ENCODE measurements around the gene ITLN1. TPM values are rescaled to one million over a fixed set of nuclear protein-coding genes. Genes with fewer than 3 reads are reported as not detected.

The ITLN1 gene
- total RNA-seq, 1 donor from 2014 or later, result not detected

DNA sequence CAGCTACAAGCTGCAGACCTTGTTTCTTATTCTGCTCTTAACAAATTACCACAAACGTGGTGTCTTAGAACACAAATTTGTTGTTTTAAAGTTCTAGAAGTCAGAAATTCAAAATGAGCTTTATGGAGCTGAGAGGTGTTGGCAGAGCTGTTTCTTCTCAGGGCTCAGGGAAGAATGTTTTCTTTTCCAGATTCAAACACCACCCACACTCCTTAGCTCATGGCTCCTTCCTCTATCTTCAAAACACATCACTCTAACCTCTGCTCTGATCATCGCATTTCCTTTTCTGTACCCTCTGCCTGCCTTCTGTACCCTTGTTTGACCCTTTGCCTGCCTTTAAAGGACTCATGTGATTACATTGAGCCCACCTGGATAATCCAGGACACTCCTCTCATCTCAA is 26.9 kb upstream of the ITLN1 start:
- Mint-ChIP-seq H3K27me3 (ENCODE audit: unreplicated experiment) (peaks cover 2% of the 10 kb centered on the region), H3K36me3 (ENCODE audit: unreplicated experiment) (no peaks in the 10 kb centered on the region), H3K4me1 (ENCODE audit: unreplicated experiment) (no peaks in the 10 kb centered on the region), H3K9me3 (ENCODE audit: unreplicated experiment) (no peaks in the 10 kb centered on the region), H3K4me3 (ENCODE audit: unreplicated experiment) (no peak overlapping the region), H3K27ac (ENCODE audit: unreplicated experiment) (no peak overlapping the region)
- TF ChIP-seq, protein P1, sequence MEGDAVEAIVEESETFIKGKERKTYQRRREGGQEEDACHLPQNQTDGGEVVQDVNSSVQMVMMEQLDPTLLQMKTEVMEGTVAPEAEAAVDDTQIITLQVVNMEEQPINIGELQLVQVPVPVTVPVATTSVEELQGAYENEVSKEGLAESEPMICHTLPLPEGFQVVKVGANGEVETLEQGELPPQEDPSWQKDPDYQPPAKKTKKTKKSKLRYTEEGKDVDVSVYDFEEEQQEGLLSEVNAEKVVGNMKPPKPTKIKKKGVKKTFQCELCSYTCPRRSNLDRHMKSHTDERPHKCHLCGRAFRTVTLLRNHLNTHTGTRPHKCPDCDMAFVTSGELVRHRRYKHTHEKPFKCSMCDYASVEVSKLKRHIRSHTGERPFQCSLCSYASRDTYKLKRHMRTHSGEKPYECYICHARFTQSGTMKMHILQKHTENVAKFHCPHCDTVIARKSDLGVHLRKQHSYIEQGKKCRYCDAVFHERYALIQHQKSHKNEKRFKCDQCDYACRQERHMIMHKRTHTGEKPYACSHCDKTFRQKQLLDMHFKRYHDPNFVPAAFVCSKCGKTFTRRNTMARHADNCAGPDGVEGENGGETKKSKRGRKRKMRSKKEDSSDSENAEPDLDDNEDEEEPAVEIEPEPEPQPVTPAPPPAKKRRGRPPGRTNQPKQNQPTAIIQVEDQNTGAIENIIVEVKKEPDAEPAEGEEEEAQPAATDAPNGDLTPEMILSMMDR (IDR thresholded peaks at IDR 0.05), result no peak
- no peak for DNase-seq (ENCODE audit: extremely low spot score, unreplicated experiment)

DNA sequence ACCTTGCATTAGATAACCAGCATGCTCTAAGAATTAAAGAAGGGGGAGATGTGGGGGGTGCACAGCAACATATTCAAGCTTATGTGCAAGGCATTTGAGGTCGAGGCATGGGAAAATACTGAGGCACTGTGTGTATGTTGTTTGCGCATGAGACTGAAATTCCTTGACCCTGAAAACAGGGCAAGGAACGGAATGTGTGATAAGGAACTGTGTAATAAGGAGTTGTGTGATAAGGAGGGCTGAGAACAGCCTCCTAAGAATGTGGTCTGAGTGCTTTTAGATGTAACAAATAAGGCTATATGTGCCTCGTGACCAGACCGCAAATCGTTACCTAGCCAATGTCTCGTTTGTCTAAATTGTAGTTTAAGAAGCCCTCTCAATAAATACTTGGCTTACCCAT is 26.5 kb upstream of the ITLN1 start:
- no peaks in the 10 kb centered on the region for H3K27me3 Mint-ChIP-seq (ENCODE audit: unreplicated experiment)
- H3K36me3 Mint-ChIP-seq (ENCODE audit: unreplicated experiment), result no peaks in the 10 kb centered on the region
- H3K27ac Mint-ChIP-seq (ENCODE audit: unreplicated experiment), result no peak overlapping the region
- no peak overlapping the region for H3K4me3 Mint-ChIP-seq (ENCODE audit: unreplicated experiment)
- TF ChIP-seq, protein P1 (IDR thresholded peaks at IDR 0.05), result no peak
- no peak for DNase-seq (ENCODE audit: extremely low spot score, unreplicated experiment)
- no peaks in the 10 kb centered on the region for H3K4me1 Mint-ChIP-seq (ENCODE audit: unreplicated experiment)
- H3K9me3 Mint-ChIP-seq (ENCODE audit: unreplicated experiment), result no peaks in the 10 kb centered on the region

DNA sequence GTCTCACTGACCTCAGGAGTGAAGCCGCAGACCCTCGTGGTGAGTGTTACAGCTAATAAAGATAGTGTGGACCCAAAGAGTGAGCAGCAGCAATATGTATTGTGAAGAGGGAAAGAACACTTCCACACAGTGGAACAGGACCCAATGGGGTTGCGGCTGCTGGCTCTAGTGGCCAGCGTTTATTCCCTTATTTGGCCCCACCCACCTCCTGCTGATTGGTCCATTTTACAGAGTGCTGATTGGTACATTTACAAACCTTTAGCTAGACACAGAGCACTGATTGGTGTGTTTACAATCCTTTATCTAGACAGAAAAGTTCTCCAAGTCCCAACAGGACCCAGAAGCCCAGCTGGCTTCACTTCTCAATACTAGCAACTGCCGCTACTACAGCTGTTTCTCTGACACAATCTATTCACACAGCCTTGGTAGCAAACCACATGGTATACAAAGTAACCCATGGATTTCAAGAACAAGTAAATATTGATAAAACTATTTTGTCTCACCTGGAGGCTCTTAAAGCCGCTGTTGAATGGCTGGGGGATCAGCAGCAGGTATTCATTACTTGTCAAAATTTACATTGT is 25.3 kb upstream of the ITLN1 start:
- no peak overlapping the region for H3K4me3 Mint-ChIP-seq (ENCODE audit: unreplicated experiment)
- no peak for DNase-seq (ENCODE audit: extremely low spot score, unreplicated experiment)
- H3K4me1 Mint-ChIP-seq (ENCODE audit: unreplicated experiment), result no peaks in the 10 kb centered on the region
- no peak overlapping the region for H3K27ac Mint-ChIP-seq (ENCODE audit: unreplicated experiment)
- TF ChIP-seq, protein P1 (IDR thresholded peaks at IDR 0.05), result no peak
- no peaks in the 10 kb centered on the region for H3K27me3 Mint-ChIP-seq (ENCODE audit: unreplicated experiment)
- no peaks in the 10 kb centered on the region for H3K36me3 Mint-ChIP-seq (ENCODE audit: unreplicated experiment)
- H3K9me3 Mint-ChIP-seq (ENCODE audit: unreplicated experiment), result no peaks in the 10 kb centered on the region

GRCh38 chr1:160907976-160908375 is 23.0 kb upstream of the ITLN1 start:
- no peak for DNase-seq (ENCODE audit: extremely low spot score, unreplicated experiment)
- TF ChIP-seq, protein P1 (IDR thresholded peaks at IDR 0.05), result no peak
- H3K9me3 Mint-ChIP-seq (ENCODE audit: unreplicated experiment), result no peaks in the 10 kb centered on the region
- no peaks in the 10 kb centered on the region for H3K36me3 Mint-ChIP-seq (ENCODE audit: unreplicated experiment)
- no peak overlapping the region for H3K4me3 Mint-ChIP-seq (ENCODE audit: unreplicated experiment)
- H3K27ac Mint-ChIP-seq (ENCODE audit: unreplicated experiment), result no peak overlapping the region
- no peaks in the 10 kb centered on the region for H3K27me3 Mint-ChIP-seq (ENCODE audit: unreplicated experiment)
- H3K4me1 Mint-ChIP-seq (ENCODE audit: unreplicated experiment), result no peaks in the 10 kb centered on the region

GRCh38 chr1:160905617-160905989 is 20.6 kb upstream of the ITLN1 start:
- H3K9me3 Mint-ChIP-seq (ENCODE audit: unreplicated experiment), result no peaks in the 10 kb centered on the region
- no peak overlapping the region for H3K4me3 Mint-ChIP-seq (ENCODE audit: unreplicated experiment)
- no peaks in the 10 kb centered on the region for H3K4me1 Mint-ChIP-seq (ENCODE audit: unreplicated experiment)
- DNase-seq (ENCODE audit: extremely low spot score, unreplicated experiment), result no peak
- TF ChIP-seq, protein P1 (IDR thresholded peaks at IDR 0.05), result no peak
- H3K27ac Mint-ChIP-seq (ENCODE audit: unreplicated experiment), result no peak overlapping the region
- no peaks in the 10 kb centered on the region for H3K36me3 Mint-ChIP-seq (ENCODE audit: unreplicated experiment)
- no peaks in the 10 kb centered on the region for H3K27me3 Mint-ChIP-seq (ENCODE audit: unreplicated experiment)
